GM18873 (cell line): ENCODE data around the gene ZBTB1.
A peak's percentile ranks its signal among the peaks of the same experiment; 100 is the strongest.
"Not testable (repeated sequence)": the region's sequence is repeated elsewhere in the genome, so short reads cannot be mapped to it uniquely, and the experiment has no call there.

Experiments used
- ATAC-seq: cut with Tn5 transposase; IDR thresholded peaks from one replicate; pipeline ENCODE4 v1.9.1; 2021; ENCODE audit warnings: mild to moderate bottlenecking, moderate library complexity, moderate number of reproducible peaks; ENCODE audit not compliant: unreplicated experiment, low FRiP score

The ZBTB1 gene

DNA sequence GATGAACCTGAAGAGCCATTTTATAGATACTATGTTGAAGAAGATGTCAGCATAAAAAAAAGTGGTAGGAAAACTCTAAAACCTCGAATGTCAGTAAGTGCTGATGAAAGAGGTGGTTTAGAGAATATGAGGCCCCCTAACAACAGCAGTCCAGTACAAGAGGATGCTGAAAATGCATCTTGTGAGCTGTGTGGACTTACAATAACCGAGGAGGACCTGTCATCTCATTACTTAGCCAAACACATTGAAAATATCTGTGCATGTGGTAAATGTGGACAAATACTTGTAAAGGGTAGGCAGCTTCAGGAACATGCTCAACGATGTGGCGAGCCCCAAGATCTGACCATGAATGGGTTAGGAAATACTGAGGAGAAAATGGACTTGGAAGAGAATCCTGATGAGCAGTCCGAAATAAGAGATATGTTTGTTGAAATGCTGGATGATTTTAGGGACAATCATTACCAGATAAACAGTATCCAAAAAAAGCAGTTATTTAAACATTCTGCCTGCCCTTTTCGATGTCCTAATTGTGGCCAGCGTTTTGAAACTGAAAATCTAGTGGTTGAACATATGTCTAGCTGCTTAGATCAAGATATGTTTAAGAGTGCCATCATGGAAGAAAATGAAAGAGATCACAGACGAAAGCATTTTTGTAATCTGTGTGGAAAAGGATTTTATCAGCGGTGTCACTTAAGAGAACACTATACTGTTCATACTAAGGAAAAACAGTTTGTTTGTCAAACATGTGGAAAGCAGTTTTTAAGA, 18.2 kb downstream of the ZBTB1 start:
- no peak for ATAC-seq

DNA sequence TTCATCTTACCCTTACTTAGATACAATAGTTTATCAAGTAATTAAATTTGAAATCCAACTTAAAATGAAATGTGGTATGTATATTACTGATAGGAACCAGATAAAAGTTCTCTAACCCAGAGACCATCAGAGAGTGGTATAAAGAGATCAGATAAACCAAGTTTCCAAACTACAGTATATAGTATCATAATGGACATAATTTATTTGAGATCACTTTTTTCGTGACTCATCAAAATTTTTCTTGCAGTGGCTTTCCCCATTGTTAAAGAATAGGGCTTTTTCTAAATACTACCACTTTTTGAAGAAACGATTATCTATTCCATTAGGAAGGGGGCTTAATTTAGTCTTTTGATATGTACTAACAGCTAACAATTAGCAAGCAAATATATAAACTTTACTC, 20.8 kb downstream of the ZBTB1 start:
- ATAC-seq, result no peak

DNA sequence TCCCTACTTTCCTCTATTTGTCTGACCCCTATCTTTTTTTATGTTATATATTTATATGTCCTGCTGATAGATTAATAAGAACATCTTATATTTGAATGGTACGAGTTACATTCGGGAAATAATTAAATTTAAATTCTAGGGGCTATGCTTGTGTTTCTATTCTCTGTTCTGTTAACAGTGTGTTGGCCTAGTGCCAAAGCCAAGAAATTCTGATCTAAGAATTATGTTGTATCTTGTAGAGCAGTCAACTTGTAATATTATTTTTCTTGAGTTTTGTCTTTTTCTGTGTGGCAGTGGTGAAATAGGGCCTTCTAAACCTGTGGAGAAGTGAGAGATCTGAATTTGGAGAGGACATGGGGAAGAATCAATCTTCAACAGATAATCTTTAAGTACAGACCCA, 27.0 kb downstream of the ZBTB1 start:
- ATAC-seq, result no peak

- no peak for ATAC-seq
Observed at GRCh38 chr14:64536488-64537245, 32.1 kb downstream of the ZBTB1 start.

GRCh38 chr14:64540208-64541202, 35.9 kb downstream of the ZBTB1 start, which contains the start of gene HSPA2:
TSS of gene HSPA2 (plus strand) at chr14:64540741. CDS start at chr14:64540850, 109 bp downstream.
- peak; percentile 86 for ATAC-seq

GRCh38 chr14:64541261-64541971, 36.8 kb downstream of the ZBTB1 start:
- ATAC-seq, result no peak

- ATAC-seq, result no peak
Observed at GRCh38 chr14:64541972-64542835, 37.6 kb downstream of the ZBTB1 start.

DNA sequence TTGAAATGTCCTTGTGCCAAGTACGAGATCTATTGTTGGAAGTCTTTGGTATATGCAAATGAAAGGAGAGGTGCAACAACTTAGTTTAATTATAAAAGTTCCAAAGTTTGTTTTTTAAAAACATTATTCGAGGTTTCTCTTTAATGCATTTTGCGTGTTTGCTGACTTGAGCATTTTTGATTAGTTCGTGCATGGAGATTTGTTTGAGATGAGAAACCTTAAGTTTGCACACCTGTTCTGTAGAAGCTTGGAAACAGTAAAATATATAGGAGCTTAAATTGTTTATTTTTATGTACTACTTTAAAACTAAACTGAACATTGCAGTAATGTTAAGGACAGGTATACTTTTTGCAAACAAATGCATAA, 38.2 kb downstream of the ZBTB1 start:
- no peak for ATAC-seq

GRCh38 chr14:64544607-64545312, 40.2 kb downstream of the ZBTB1 start:
- no peak for ATAC-seq

GRCh38 chr14:64549016-64549415, 44.4 kb downstream of the ZBTB1 start:
- ATAC-seq, result no peak

GRCh38 chr14:64549791-64550620, 45.4 kb downstream of the ZBTB1 start, which contains the start of gene PPP1R36:
TSS of gene PPP1R36 (plus strand) at chr14:64549961. CDS start at chr14:64549998, 37 bp downstream.
- no peak for ATAC-seq

DNA sequence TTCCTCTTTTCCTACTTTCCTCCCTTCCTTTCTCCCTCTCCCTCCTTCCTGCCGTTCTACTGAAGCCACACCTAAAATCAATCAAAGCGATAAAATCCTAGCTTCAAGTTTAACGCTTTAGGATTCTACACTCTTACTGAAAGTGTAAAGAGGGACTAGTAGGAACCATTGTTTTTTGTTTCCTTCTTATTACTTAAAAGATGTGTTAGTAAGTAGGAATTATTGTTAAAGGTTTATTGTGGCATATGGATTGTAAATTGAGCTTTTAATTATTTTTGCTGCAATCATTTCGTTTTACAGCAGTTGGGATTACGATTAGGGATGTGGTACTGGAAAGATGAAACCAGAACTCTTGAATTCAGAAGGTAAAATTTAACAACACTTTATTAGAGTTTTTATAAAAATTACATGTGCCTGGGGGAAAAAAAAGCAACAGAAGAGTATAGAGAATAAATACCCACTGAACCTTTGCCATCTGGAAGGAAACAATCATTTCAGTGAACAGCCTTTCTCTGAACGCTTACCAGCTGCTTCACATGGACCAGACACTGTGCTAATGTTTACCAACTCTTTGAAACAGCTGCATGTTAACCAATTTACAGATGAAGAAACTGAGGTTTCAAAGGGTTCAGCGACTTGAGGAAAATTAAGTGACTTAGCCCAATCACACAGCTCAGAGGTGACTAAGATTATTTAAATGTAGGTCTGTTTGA, 46.2 kb downstream of the ZBTB1 start:
- no peak for ATAC-seq

GRCh38 chr14:64554556-64554955, 50.0 kb downstream of the ZBTB1 start:
- no peak for ATAC-seq

DNA sequence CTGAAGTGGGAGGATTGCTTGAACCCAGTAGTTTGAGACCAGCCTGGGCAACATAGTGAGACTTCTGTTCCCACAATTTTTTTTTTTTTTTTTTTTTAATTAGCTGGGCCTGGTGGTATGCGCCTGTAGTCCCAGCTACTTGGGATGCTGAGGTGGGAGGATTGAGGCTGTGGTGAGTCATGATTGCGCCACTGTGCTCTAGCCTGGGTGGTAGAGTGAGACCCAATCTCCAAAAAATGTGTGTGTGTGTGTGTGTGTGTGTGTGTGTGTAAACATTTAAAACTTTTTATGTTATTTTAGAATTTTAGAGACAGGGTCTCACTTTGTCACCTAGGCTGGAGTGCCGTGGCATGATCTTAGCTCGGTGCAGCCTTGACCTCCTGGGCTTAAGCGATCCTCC, 52.0 kb downstream of the ZBTB1 start:
- ATAC-seq, result no peak

- ATAC-seq, result not testable (repeated sequence)
Observed at GRCh38 chr14:64558216-64558615, 53.6 kb downstream of the ZBTB1 start.

DNA sequence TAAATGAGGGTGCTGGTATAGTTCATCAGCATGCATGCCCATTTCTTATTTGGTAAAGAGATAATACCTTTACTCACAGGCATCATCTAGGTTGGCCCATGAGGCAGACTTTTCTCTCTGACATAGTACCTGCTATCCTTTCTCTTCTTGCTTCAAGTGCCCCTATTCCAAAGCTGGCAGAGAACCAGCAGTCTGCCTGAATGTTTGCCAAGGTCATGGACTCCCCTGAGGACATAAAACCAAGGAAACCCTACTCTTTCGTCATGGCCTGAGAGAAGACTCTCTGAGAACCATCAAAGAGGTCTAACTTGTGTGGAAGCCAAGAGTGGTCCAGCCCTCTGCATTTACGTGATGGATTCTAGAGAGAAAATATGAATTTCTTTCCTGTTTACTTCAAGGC, 57.1 kb downstream of the ZBTB1 start:
- ATAC-seq, result no peak

GRCh38 chr14:64562436-64562835, 57.9 kb downstream of the ZBTB1 start:
- no peak for ATAC-seq
